SH-SY5Y (cell line): ENCODE results near the gene MITD1.

Experiments
- GATA2 ChIP-seq: IDR thresholded peaks from 2 replicates; pipeline ENCODE4 v1.6.1; 2011; ENCODE audit warnings: mild to moderate bottlenecking, low read depth, low read length
- GATA3 ChIP-seq: IDR thresholded peaks from 2 replicates; pipeline ENCODE4 v1.6.1; 2011; ENCODE audit warnings: low read depth, mild to moderate bottlenecking, low read length, moderate library complexity

DNA sequence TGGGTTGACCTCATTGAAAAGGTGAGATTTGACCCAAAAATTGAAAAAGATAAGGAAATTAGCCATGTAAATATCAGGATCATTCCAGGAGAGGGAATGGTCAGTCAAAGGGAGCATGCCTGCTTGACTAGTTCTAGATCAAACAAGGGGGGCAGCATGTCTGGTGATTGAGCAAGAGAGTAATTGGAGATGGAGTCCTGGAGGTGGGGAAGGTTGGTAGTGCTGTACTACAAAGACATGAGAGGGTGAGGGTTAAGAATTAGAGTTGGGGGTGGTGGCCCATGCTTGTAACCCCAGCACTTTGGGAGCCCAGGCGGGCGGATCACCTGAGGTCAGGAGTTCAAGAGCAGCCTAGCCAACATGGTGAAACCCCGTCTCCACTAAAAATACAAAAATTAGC lies 2.2 kb upstream of the MITD1 start:
- TF ChIP-seq GATA3, result no peak
- TF ChIP-seq GATA2, result no peak
